COLO668 (cell line): ENCODE results near the gene C9.
A peak's percentile ranks its signal among the peaks of the same experiment; 100 is the strongest.
"Not testable (repeated sequence)": the region's sequence is repeated elsewhere in the genome, so short reads cannot be mapped to it uniquely, and the experiment has no call there.

Experiments used
- DNase-seq: peaks from one replicate; lab custom pipeline; 2025; ENCODE audit not compliant: unreplicated experiment; lab: John Stamatoyannopoulos, UW

C9 gene

GRCh38 chr5:39333104-39333503, 31.2 kb downstream of the C9 start:
- DNase-seq = no peak

GRCh38 chr5:39331861-39332381, 32.4 kb downstream of the C9 start:
- no peak for DNase-seq

GRCh38 chr5:39328731-39329130, 35.6 kb downstream of the C9 start:
- DNase-seq = no peak

- no peak for DNase-seq
Measured at GRCh38 chr5:39323542-39323941, 40.8 kb downstream of the C9 start.

DNA sequence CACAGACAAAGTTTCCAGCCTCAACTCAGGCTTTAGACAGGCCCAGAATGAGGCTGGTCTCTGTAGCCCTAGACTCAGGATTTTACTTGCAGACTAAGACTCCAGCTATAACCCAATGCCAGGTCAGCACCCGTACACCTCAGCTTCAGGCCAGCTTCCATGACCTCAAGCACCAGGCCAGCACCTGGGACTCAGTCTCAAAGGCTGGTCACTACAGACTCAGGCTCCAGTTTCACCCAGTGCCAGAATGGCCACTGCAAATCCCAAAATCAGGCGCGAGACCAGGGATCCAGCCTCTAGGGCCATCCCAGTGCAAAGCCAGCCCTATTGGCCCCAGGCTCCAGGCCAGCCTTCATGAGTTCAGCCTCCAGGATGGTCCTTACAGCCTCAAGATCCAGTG, 44.9 kb downstream of the C9 start:
- no peak for DNase-seq

DNA sequence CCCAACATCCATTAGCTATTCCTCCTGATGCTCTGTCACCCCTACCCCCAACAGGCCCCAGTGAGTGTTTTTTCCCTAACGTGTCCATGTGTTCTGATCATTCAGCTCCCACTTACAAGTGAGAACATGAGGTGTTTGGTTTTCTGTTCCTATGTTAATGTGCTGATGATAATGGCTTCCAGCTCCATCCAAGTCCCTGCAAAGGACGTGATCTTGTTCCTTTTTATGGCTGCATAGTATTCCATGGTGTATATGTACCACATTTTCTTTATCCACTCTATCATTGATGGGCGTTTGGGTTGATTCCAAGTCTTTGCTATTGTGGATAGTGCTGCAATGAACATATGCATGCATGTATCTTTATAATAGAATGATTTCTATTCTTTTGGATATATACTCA, 47.8 kb downstream of the C9 start:
- DNase-seq = not testable (repeated sequence)

- DNase-seq = no peak
Measured at GRCh38 chr5:39315995-39316394, 48.3 kb downstream of the C9 start.

DNA sequence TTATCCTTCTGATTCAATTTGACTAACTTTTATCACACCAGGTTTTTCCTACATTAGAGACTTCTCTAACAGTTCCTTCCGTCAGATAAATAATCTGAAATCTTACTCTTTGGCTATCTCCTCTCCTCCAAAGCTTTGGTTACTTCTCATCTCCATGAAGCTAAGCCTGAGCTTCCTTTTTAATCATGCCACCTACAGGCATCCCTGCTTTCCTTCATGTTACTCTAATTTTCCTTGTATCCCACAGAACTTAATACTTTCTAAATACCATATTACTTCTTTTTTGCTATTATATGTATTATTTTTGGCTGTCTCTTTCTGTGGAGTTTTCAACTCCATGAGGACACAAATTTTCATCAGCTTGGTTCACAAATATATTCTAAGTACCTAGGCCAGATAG, 49.7 kb downstream of the C9 start:
- DNase-seq = no peak

DNA sequence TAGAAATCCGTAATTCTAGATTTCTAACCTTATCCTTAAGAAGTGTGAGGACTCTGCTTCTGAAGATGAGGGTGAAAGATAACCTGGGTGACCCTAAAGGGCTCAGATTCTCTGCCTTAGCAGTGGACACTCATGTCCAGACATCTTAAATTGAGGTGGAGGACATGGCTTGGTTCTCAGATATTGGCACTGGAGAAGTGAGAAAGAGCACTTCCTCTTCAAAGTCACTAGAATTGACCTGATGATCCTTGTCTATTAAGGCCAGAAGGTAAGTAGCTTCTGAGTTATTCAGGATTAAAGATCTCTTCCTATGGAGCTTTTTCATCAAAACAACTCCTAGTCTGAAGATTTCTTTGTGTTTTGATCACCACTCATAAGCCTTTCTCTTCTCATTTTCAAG, 54.8 kb downstream of the C9 start:
- DNase-seq = no peak

DNA sequence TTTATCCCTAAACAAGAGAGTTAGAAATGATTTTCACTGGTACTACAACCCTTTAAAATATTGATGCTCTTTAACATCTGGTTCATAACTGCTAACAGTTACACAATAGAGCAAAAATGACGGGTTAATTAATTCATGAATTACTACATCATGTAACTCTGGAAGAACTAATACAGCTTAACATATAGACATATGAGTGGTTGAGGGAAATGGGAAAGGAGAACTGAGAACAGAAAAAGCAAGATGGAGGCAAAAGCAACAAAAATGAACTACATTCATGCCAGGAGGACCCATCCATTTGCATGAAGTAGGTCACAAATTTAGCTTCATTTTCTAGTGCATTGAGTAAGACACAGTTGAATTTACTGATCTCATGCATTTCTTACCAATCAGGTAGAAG, 61.8 kb downstream of the C9 start:
- DNase-seq = no peak

DNA sequence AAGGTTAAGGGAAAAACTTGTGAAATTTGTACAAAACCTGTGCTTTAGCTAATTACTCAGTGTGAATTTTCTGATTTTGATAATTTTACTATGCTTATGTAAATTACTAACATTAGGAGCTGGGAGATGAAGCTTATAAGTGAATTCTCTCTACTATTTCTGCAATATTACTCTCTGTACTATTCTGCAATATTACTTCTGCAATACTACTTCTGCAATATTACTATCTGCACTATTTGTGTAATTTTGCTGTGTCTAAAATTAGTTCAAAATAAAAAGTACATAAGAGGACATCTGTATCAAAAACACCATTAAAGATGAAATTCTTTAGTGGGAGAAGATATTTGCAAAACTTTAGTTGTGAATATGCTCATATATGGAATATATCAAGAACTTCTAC, 62.9 kb downstream of the C9 start:
- no peak for DNase-seq

DNA sequence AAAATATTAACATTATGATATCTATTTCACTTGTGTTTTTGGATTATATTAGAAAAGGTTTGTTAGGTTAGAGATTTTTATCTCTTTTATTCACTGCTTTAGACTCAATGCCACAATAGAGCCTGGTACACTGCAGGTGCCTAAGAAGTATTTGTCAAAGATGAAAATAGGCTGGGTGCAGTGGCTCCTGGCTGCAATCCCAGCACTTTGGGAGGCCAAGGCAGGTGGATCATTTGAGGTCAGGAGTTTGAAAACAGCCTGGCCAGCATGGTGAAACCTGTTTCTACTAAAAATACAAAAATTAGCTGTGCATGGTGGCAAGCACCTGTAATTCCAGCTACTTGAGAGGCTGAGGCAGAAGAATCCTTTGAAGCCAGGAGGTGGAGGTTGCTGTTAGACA, 64.3 kb downstream of the C9 start:
- no peak for DNase-seq

DNA sequence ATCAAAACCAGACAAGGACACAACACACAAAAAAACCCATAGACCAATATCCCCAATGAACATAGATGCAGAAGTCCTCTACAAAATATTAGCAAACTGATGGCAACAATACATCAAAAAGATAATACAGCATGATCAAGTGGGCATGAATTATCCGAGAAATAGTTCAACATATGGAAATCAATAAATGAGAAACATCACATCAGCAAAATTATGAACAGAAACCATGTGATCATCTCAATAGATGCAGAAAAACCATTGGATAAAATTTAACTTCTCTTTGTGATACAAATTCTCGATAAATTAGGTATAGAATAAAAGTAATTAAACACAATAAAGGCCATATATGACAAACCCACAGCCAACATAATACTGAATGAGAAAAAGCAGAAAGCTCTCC, 69.6 kb downstream of the C9 start:
- DNase-seq = no peak

- DNase-seq = peak; percentile 66
Measured at GRCh38 chr5:39284552-39284951, 79.7 kb downstream of the C9 start.

DNA sequence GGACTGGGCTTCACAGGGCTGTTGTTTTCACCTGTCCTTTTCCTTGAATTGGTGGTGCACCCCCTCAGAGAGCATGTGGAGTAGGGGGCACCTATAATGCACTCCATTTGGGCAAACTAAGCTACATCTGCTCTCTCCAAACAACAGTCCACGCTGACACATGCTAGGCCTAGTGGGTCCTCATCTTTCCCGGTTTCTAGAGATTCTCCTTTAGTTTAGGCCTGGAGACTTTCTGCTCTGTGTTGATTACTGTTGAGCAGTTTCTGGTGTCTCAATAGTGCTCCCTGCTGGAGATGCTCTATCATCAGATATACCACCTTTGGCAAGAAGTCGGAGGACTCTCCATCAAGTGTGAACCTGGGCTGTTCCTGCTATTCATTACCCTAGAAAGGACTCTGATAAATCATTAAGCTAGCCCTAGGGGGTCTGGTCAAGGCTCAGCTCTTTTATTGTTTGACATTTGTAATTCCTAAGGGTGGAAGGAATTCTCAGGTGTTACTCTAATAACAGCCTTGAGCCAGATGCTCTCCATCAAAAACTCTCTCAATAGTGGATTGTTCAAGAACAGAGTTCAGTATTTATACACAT, 81.0 kb downstream of the C9 start:
- peak; percentile 62 for DNase-seq

DNA sequence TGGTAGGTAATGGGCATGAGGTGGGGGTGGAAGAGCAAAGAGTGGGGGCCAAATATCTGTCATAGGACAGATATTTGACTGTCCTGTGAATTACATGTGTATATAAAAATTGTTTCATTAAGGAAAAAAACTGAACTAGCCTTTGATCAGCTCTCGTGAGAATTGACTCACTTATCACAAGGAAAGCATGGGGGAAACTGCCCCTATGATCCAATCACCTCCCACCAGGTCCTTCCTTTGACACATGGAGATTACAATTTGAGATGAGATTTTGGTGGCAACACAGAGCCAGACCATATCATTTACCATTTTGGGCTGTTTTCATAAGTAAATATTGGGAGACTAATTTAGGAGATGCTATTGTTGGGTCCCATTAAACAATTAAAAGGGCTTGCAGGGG, 81.7 kb downstream of the C9 start:
- no peak for DNase-seq

DNA sequence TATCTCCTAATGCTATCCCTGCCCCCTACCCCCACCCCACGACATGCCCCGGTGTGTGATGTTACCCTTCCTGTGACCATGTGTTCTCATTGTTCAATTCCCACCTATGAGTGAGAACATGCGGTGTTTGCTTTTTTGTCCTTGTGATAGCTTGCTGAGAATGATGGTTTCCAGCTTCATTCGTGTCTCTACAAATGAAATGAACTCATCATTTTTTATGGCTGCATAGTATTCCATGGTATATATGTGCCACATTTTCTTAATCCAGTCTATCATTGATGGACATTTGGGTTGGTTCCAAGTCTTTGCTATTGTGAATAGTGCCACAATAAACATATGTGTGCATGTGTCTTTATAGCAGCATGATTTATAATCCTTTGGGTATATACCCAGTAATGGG, 88.4 kb downstream of the C9 start:
- not testable (repeated sequence) for DNase-seq

DNA sequence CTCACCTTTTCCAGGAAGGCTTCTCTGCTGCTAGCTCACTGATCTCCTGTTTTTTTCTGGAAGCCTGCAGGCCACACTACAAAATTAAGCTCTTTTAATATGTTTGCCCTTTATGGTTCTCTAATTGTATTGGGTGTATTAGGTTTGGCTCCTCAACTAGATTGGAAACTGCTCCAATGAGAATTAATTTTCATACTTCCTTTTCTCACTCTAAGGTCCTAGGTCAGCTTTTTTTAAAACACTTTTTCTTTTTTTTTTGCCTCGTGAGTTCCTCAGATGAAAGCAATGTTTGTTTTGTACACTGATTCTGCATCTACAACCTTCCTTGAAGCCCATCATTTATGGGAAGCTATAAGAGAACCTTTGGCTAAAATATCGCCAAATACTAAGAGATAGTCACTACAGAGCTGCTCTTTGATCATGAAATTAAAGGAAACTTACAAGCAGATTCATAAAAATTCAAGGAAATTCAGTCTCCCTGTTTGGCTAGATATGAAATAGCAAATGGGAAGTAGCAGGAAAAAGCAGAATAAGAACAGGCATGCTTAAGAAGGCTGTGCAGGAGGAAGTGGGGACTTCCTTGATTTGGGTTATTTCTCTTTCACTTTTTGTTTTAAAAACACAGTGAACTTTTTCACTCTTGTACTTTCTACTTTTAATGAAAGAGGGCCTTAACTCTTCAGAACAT, 89.8 kb downstream of the C9 start:
- DNase-seq = no peak

DNA sequence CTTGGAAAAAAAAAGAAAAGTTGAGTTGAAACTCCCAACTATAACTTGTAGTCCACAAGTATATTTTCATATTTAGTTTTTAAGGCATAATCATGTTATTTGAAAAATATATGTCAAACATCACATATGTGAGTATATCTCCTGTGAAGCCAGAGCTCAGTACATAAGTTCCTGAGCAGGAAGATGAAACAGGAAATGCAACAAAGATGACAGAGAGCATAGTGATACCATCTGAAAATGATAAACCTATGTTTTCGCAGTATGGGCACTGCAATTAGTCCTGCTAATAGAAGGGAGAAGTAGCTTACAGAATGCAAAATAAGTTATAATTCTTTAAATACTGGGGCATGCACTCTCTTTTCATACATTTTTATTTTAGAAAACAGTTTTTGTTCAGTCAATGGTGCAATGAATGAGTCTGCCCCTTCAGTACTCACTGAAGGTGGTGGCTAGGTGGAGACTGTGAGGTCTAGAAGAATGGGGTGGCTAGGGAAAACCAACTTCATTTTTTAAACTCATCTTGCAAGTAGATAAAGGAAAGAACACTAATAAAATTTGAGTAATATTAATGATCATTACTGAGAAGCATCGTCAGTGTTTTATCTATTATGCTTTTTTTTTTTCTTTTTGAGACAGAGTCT, 90.9 kb downstream of the C9 start:
- DNase-seq = no peak

- DNase-seq = not testable (repeated sequence)
Measured at GRCh38 chr5:39272869-39273231, 91.4 kb downstream of the C9 start.

DNA sequence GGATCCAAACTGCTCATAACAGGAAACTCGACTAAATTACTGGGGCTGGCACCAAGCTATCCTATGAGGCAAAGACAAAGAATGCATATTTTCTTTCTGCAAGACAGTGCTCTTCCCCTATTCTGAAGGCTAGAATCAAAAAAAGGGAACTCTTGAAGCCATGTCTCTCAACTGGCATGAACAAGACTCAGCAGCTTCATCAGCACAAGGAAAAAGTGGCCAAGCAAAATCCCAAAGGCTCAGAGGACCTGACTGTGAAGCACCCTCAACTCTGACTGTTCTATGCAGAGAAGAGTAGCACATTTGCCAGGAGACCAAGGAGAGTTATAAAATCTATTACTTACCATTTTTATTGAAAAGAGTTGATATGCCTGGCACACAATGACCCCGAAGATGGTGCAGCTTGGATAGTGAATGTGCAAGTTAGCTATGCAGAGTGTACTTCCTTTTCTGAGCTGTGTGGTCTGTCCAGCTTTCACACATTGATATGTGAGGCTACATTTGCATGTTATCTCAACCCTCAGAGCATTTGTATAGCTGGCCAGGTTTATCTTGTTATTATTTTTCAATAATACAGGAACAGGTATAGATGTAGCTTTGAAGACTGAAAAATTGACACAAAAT, 94.0 kb downstream of the C9 start:
- no peak for DNase-seq

DNA sequence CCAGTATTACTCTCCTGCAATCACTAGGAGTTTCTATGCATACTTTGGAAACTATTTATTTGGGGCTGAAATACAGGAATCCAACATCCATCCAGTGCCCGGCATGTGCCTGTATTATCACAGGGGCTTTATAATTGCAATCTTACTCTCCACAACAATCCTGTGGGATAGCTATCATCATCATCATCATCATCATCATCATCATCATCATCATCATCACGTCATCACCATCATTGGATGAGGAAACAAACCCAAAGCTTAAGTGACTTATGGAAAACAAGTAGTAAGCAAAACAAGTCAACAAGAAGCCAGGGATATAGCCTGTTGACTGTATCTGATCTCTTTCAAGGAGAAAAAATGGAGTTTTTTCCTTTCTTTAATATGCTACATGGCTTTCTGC, 97.1 kb downstream of the C9 start:
- no peak for DNase-seq
